ENCODE measurements around the gene DUOX1. TPM values are rescaled to one million over a fixed set of nuclear protein-coding genes. Genes with fewer than 3 reads are reported as not detected.

Gene DUOX1
- total and polyA plus RNA-seq, 7 experiments from 2014 or later = 0.05 to 2.0 (median 0.76) TPM; not detected in 3

GRCh38 chr15:45180201-45180600 lies 50.4 kb downstream of the DUOX1 start:
- Histone ChIP-seq H3K9me3 (ENCODE audit: control insufficient read depth in 2 of 3, low read length in 3 of 3) (no peaks in the 10 kb centered on the region), H3K4me1 (ENCODE audit: control insufficient read depth in 2 of 2, insufficient read depth in 2 of 2, low read length in 2 of 2) (peaks cover 0 to 8% of the 10 kb centered on the region in 2 donors), H3K27ac (ENCODE audit: low read depth, low read length) (no peak overlapping the region), H3K36me3 (ENCODE audit: control insufficient read depth in 2 of 3, insufficient read depth in 3 of 3, low read length in 3 of 3) (no peaks in the 10 kb centered on the region), H3K4me3 (ENCODE audit: low read length) (no peak overlapping the region), H3K27me3 (ENCODE audit: control insufficient read depth in 2 of 2, insufficient read depth in 2 of 2, low read length in 2 of 2) (no peaks in the 10 kb centered on the region)
- ATAC-seq (peak; percentile 44), DNase-seq (no peak)
- Mint-ChIP-seq H3K27me3 (no peaks in the 10 kb centered on the region), H3K4me3 (no peak overlapping the region), H3K4me1 (peaks cover 0 to 25% (median 13%) of the 10 kb centered on the region in 7 donors), H3K36me3 (peaks cover 0 to 9% (median 4%) of the 10 kb centered on the region in 5 donors), H3K27ac (peak overlapping the region in 3 of 9 donors; percentile 18 to 40 (median 23)), H3K9me3 (no peaks in the 10 kb centered on the region)
- intact Hi-C loops (cut with micrococcal nuclease) = loop anchor here in 1 of 2 donors (1.0 kb wide), 1 partner anchor 45 kb away; no protein-coding TSS in a partner anchor
- ChIA-PET CTCF (interaction anchor here (1.1 to 3.3 kb wide), 4 partner anchors 9 to 20 kb away, joined by 4 to 15 read pairs (median 9); no protein-coding TSS in a partner anchor), POLR2A (interaction anchor here (1.3 to 13.0 kb wide), 3 partner anchors 13 to 98 kb away, joined by 3 to 177 read pairs (median 11); no protein-coding TSS in a partner anchor)

GRCh38 chr15:45180648-45181436 lies 51.0 kb downstream of the DUOX1 start:
- Histone ChIP-seq H3K4me1 (ENCODE audit: control insufficient read depth in 2 of 2, insufficient read depth in 2 of 2, low read length in 2 of 2) (peaks cover 0 to 8% of the 10 kb centered on the region in 2 donors), H3K9me3 (ENCODE audit: control insufficient read depth in 2 of 3, low read length in 3 of 3) (no peaks in the 10 kb centered on the region), H3K27me3 (ENCODE audit: control insufficient read depth in 2 of 2, insufficient read depth in 2 of 2, low read length in 2 of 2) (no peaks in the 10 kb centered on the region), H3K27ac (ENCODE audit: low read depth, low read length) (no peak overlapping the region), H3K36me3 (ENCODE audit: control insufficient read depth in 2 of 3, insufficient read depth in 3 of 3, low read length in 3 of 3) (no peaks in the 10 kb centered on the region), H3K4me3 (ENCODE audit: low read length) (no peak overlapping the region)
- H3K27ac Mint-ChIP-seq = peak overlapping the region in 1 of 9 donors; percentile 43
- intact Hi-C loops (cut with micrococcal nuclease) = loop anchor here in 1 of 2 donors (1.0 kb wide), 1 partner anchor 44 kb away; no protein-coding TSS in a partner anchor
- POLR2A ChIA-PET = interaction anchor here (1.3 to 13.0 kb wide), 3 partner anchors 13 to 98 kb away, joined by 3 to 177 read pairs (median 11); no protein-coding TSS in a partner anchor
- DNase-seq = no peak
- no peak overlapping the region for H3K4me3 Mint-ChIP-seq
- peaks cover 0 to 9% (median 4%) of the 10 kb centered on the region in 5 donors for H3K36me3 Mint-ChIP-seq
- CTCF ChIA-PET = interaction anchor here (1.1 to 3.3 kb wide), 4 partner anchors 10 to 21 kb away, joined by 4 to 15 read pairs (median 9); no protein-coding TSS in a partner anchor
- ATAC-seq = no peak
- peaks cover 0 to 1% (median 0%) of the 10 kb centered on the region in 5 donors for H3K27me3 Mint-ChIP-seq
- peaks cover 3 to 25% (median 16%) of the 10 kb centered on the region in 7 donors for H3K4me1 Mint-ChIP-seq
- no peaks in the 10 kb centered on the region for H3K9me3 Mint-ChIP-seq

- Histone ChIP-seq H3K27ac (ENCODE audit: low read depth, low read length) (no peak overlapping the region), H3K27me3 (ENCODE audit: control insufficient read depth in 2 of 2, insufficient read depth in 2 of 2, low read length in 2 of 2) (no peaks in the 10 kb centered on the region), H3K9me3 (ENCODE audit: control insufficient read depth in 2 of 3, low read length in 3 of 3) (no peaks in the 10 kb centered on the region), H3K36me3 (ENCODE audit: control insufficient read depth in 2 of 3, insufficient read depth in 3 of 3, low read length in 3 of 3) (no peaks in the 10 kb centered on the region), H3K4me3 (ENCODE audit: low read length) (no peak overlapping the region), H3K4me1 (ENCODE audit: control insufficient read depth in 2 of 2, insufficient read depth in 2 of 2, low read length in 2 of 2) (peaks cover 0 to 8% of the 10 kb centered on the region in 2 donors)
- intact Hi-C loops (cut with micrococcal nuclease) = no loop called here
- ATAC-seq = peak; percentile 28
- no peaks in the 10 kb centered on the region for H3K9me3 Mint-ChIP-seq
- no peak overlapping the region for H3K4me3 Mint-ChIP-seq
- no peak for DNase-seq
- POLR2A ChIA-PET = interaction anchor here (3.0 to 13.0 kb wide), 2 partner anchors 14 to 19 kb away, joined by 11 to 177 read pairs; no protein-coding TSS in a partner anchor
- H3K27ac Mint-ChIP-seq = peak overlapping the region in 3 of 9 donors; percentile 6 to 56 (median 42)
- H3K4me1 Mint-ChIP-seq = peaks cover 9 to 27% (median 19%) of the 10 kb centered on the region in 7 donors
- CTCF ChIA-PET = interaction anchor here (0.8 to 3.3 kb wide), 3 partner anchors 16 to 18 kb away, joined by 3 to 15 read pairs (median 5); no protein-coding TSS in a partner anchor
- peaks cover 0 to 2% (median 0%) of the 10 kb centered on the region in 5 donors for H3K27me3 Mint-ChIP-seq
- H3K36me3 Mint-ChIP-seq = peaks cover 0 to 9% (median 3%) of the 10 kb centered on the region in 5 donors
These were observed 51.9 kb downstream of the DUOX1 start for GRCh38 chr15:45181491-45182285.

- Histone ChIP-seq H3K4me1 (ENCODE audit: control insufficient read depth in 2 of 2, insufficient read depth in 2 of 2, low read length in 2 of 2) (peaks cover 0 to 8% of the 10 kb centered on the region in 2 donors), H3K36me3 (ENCODE audit: control insufficient read depth in 2 of 3, insufficient read depth in 3 of 3, low read length in 3 of 3) (no peaks in the 10 kb centered on the region), H3K27ac (ENCODE audit: low read depth, low read length) (no peak overlapping the region), H3K9me3 (ENCODE audit: control insufficient read depth in 2 of 3, low read length in 3 of 3) (no peaks in the 10 kb centered on the region), H3K4me3 (ENCODE audit: low read length) (no peak overlapping the region), H3K27me3 (ENCODE audit: control insufficient read depth in 2 of 2, insufficient read depth in 2 of 2, low read length in 2 of 2) (no peaks in the 10 kb centered on the region)
- ChIA-PET POLR2A (interaction anchor here (13.0 kb wide), 1 partner anchor 18 kb away, joined by 177 read pairs; no protein-coding TSS in a partner anchor), CTCF (no interaction called here)
- Mint-ChIP-seq H3K4me3 (no peak overlapping the region), H3K9me3 (no peaks in the 10 kb centered on the region), H3K4me1 (peaks cover 13 to 28% (median 23%) of the 10 kb centered on the region in 7 donors), H3K27ac (peak overlapping the region in 3 of 9 donors; percentile 12 to 28 (median 25)), H3K36me3 (peaks cover 0 to under 1% (median 0%) of the 10 kb centered on the region in 5 donors), H3K27me3 (peaks cover 0 to 8% (median 0%) of the 10 kb centered on the region in 5 donors)
- intact Hi-C loops (cut with micrococcal nuclease) = no loop called here
- no peak for ATAC-seq
- DNase-seq = no peak
These were observed 53.2 kb downstream of the DUOX1 start for GRCh38 chr15:45182996-45183395.

GRCh38 chr15:45183511-45183910 lies 53.7 kb downstream of the DUOX1 start:
- peak overlapping the region in 2 of 9 donors; percentile 17 to 61 for H3K27ac Mint-ChIP-seq
- no peaks in the 10 kb centered on the region for H3K36me3 ChIP-seq (ENCODE audit: control insufficient read depth in 2 of 3, insufficient read depth in 3 of 3, low read length in 3 of 3)
- peaks cover 0 to 10% of the 10 kb centered on the region in 2 donors for H3K4me1 ChIP-seq (ENCODE audit: control insufficient read depth in 2 of 2, insufficient read depth in 2 of 2, low read length in 2 of 2)
- no peak overlapping the region for H3K4me3 Mint-ChIP-seq
- POLR2A ChIA-PET = interaction anchor here (13.0 kb wide), 1 partner anchor 18 kb away, joined by 177 read pairs; no protein-coding TSS in a partner anchor
- H3K4me3 ChIP-seq (ENCODE audit: low read length) = no peak overlapping the region
- no peak for ATAC-seq
- H3K4me1 Mint-ChIP-seq = peaks cover 16 to 34% (median 26%) of the 10 kb centered on the region in 7 donors
- no peaks in the 10 kb centered on the region for H3K27me3 ChIP-seq (ENCODE audit: control insufficient read depth in 2 of 2, insufficient read depth in 2 of 2, low read length in 2 of 2)
- no peaks in the 10 kb centered on the region for H3K9me3 Mint-ChIP-seq
- CTCF ChIA-PET = no interaction called here
- no peaks in the 10 kb centered on the region for H3K9me3 ChIP-seq (ENCODE audit: control insufficient read depth in 2 of 3, low read length in 3 of 3)
- peaks cover 0 to 12% (median 0%) of the 10 kb centered on the region in 5 donors for H3K27me3 Mint-ChIP-seq
- H3K36me3 Mint-ChIP-seq = no peaks in the 10 kb centered on the region
- no peak overlapping the region for H3K27ac ChIP-seq (ENCODE audit: low read depth, low read length)
- intact Hi-C loops (cut with micrococcal nuclease) = no loop called here
- DNase-seq = no peak

GRCh38 chr15:45184562-45185041 lies 54.8 kb downstream of the DUOX1 start:
- Mint-ChIP-seq H3K4me1 (peaks cover 19 to 37% (median 30%) of the 10 kb centered on the region in 7 donors), H3K27me3 (peaks cover 0 to 13% (median 0%) of the 10 kb centered on the region in 5 donors), H3K9me3 (no peaks in the 10 kb centered on the region), H3K27ac (peak overlapping the region in 5 of 9 donors; percentile 0 to 90 (median 64)), H3K36me3 (no peaks in the 10 kb centered on the region), H3K4me3 (peak overlapping the region in 1 of 10 donors; percentile 54)
- no peak for DNase-seq
- ChIA-PET CTCF (interaction anchor here (0.9 to 1.4 kb wide), 2 partner anchors 16 to 21 kb away, joined by 3 read pairs; no protein-coding TSS in a partner anchor), POLR2A (interaction anchor here (0.7 to 13.0 kb wide), 2 partner anchors 16 to 403 kb away, joined by 3 to 177 read pairs; partner anchors contain the start of gene BLOC1S6)
- Histone ChIP-seq H3K27ac (ENCODE audit: low read depth, low read length) (no peak overlapping the region), H3K4me1 (ENCODE audit: control insufficient read depth in 2 of 2, insufficient read depth in 2 of 2, low read length in 2 of 2) (peaks cover 3 to 13% of the 10 kb centered on the region in 2 donors), H3K4me3 (ENCODE audit: low read length) (no peak overlapping the region), H3K27me3 (ENCODE audit: control insufficient read depth in 2 of 2, insufficient read depth in 2 of 2, low read length in 2 of 2) (no peaks in the 10 kb centered on the region), H3K36me3 (ENCODE audit: control insufficient read depth in 2 of 3, insufficient read depth in 3 of 3, low read length in 3 of 3) (no peaks in the 10 kb centered on the region), H3K9me3 (ENCODE audit: control insufficient read depth in 2 of 3, low read length in 3 of 3) (no peaks in the 10 kb centered on the region)
- intact Hi-C loops (cut with micrococcal nuclease) = no loop called here
- no peak for ATAC-seq
